GM19023 (cell line): ENCODE measurements around the gene SEMA6D.

ENCODE experiments used
- ATAC-seq: cut with Tn5 transposase; IDR thresholded peaks from one replicate; pipeline ENCODE4 v1.9.1; 2021; ENCODE audit warnings: mild to moderate bottlenecking, moderate library complexity; ENCODE audit not compliant: unreplicated experiment

SEMA6D gene, protein sequence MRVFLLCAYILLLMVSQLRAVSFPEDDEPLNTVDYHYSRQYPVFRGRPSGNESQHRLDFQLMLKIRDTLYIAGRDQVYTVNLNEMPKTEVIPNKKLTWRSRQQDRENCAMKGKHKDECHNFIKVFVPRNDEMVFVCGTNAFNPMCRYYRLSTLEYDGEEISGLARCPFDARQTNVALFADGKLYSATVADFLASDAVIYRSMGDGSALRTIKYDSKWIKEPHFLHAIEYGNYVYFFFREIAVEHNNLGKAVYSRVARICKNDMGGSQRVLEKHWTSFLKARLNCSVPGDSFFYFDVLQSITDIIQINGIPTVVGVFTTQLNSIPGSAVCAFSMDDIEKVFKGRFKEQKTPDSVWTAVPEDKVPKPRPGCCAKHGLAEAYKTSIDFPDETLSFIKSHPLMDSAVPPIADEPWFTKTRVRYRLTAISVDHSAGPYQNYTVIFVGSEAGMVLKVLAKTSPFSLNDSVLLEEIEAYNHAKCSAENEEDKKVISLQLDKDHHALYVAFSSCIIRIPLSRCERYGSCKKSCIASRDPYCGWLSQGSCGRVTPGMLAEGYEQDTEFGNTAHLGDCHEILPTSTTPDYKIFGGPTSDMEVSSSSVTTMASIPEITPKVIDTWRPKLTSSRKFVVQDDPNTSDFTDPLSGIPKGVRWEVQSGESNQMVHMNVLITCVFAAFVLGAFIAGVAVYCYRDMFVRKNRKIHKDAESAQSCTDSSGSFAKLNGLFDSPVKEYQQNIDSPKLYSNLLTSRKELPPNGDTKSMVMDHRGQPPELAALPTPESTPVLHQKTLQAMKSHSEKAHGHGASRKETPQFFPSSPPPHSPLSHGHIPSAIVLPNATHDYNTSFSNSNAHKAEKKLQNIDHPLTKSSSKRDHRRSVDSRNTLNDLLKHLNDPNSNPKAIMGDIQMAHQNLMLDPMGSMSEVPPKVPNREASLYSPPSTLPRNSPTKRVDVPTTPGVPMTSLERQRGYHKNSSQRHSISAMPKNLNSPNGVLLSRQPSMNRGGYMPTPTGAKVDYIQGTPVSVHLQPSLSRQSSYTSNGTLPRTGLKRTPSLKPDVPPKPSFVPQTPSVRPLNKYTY

DNA sequence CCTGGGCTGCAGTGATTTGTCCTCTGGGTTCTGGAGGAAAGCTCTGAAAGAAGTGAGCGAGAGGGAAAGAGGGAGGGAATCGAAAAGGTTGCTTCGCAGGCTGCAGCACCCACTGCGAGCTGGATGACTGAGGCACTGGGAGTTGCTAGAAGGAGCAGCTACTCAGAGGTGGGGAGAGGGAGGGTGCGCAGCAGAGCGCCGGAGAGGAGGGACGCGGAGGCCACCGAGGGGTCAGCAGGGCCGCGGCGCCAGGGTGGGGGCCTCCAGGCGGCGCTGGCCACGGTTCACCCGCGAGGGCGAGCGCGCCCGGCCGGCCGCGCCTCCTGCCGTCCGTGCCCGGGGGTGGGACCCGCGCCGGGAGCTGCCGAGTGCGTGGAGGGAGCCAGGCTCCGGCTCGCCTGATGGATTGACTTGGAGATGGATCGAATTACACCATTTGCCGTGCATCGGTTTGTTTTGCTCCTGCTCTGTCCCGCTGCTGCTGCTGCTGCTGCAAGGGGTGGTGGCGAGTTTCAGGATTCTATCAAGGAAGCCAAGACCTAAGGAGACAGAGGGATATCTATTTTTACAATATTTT lies at the start of gene SEMA6D:
SEMA6D (plus strand) TSS at position 470 of the 577 bp plus-strand sequence. CDS start 42,294 bp downstream, outside the sequence.
- ATAC-seq = no peak

DNA sequence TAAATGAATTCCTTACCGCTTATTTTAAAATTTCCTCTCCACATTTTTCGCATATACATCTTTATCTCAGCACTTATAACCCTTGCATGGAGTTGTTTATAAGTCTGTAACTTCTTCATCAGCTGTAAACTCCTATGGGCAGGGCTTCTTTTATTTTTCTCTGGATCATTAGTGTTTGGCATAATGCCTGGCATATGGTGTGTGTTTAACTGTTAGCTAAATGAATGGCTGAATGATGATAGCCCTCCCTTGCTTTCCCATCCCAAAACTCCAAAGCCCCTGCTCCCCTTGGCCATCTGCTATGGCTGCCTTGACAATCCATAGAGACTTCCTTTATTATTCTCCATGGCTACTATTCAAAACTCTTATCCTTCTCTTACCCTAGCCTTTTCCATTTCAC lies 48.1 kb upstream of the SEMA6D start:
- no peak for ATAC-seq

DNA sequence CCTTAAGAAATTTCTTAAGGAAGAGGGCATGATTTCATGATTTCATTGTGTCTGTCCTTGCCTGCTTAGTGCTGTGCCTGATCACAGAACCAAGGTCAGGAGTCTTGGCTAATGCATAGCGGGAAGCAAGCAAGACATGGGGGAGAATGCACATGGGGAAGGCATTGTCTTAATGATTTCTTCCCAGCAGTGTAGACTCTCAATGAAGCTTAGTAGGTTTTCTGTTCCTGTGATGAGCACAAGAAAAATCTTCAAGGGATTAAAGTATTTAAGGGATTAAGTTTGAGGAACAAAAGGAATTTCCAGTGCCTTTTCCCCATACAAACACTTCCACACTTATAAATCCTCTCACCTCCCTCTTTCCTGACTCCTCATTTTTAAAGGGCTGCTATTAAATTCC lies 46.9 kb upstream of the SEMA6D start:
- no peak for ATAC-seq

DNA sequence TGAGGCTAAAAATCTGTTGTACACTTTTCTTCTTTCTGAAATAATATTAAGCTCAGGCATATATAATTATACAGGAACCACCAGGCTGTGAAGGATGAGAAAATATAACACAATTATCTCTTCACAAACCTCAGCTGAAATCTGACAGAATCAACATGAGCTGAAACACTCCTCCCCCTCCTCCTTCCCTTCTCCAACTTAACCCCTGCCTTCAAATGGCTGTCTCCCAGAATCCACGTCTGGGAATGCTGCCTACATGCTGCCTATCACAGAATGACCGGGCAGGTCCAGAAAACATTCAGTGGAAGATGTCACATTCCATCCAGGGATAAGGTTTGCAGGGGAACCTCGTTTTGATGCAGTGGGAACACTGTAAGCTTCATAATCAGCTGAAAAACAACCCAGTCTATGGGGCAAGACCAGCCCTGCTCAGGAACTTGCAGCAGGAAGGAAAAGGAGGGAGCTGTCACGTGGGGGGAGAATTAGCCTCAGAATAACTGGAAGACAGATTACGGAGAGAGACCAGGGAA lies 44.0 kb upstream of the SEMA6D start:
- no peak for ATAC-seq

DNA sequence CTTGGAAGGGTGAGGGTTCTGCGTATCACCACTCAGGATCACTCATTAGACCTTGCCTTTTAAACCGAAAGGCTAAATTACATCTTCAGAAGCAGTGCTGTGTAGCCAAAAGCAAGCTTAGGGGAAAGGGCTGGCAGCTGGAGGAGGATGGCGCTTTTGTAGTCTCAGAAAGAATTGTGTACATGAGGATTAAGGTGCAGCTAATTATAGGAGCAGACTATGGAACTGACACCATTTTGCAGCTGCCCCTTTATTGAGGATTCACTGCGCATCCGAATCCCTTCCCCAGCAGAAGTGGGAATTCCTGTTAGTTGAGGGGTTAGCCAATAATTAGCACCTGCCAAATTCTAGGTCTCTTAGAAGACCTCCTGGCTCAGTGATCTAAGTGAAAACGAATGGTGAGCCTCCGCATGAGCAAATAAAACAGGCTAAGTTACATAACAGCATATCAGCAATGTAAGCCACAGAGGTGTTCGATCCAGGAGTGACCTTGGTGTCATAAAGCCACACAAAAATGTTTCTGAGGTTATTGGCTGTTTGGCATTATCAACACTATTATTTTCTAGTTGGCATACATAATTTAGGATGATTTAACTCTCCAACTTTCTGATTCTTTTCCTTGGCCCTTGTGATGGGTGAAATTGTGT lies 42.6 kb upstream of the SEMA6D start:
- ATAC-seq = no peak

DNA sequence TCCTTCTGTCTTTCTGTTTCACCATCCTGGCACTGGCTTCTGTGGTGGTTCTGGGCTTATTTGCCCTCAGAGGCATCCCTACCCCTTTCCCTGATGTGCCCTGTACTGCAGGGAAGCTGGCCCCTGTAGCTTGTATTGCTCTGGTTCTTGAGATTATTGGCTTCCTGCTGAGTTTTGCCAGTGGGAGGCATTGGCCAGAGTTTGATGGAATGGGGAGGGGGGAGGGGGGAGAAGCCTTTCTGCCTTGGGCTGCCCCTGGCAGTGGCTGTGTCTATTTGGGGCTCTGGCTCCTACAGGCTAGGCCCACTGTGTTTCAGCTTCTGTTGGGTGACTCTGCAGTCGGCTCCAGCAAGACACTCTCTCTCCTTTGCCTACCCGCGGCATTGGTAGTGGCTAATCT lies 41.6 kb upstream of the SEMA6D start:
- no peak for ATAC-seq

DNA sequence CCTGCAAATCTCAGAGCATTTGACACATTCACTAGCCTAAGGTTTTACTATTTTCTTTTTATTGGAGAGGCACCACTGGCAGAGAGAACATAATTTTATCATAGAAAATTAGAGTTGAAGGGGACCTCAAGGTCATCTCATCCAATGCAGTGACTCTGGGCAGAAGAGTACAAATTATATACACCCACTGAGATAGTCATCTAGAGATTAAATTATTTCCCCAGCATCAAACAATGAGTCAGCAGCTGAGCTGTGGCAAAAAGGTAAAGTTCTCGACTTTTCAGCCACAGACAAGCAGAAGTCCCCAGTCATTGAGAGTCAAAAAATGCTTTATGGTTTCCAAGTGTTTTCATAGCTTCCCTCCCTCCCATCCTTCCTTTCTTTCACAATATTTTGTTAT lies 39.3 kb upstream of the SEMA6D start:
- ATAC-seq = no peak

DNA sequence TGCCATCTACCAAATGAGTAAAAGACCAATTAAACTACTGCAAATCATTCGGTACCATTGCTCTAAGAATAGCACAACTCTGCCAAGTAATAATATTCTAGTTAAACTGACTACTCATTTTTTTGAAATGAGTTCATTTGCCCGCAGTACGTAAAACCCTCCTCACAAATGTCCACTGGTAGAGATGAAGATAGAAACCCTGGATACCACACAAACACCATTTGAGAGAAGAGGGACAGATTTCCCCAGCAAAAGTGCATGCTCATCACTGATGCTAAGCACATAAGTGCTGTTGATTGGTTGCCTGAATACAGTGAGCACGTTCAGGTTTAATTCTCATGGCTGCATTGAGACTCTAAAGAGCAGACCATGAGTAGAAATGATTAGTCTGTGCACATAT lies 34.6 kb upstream of the SEMA6D start:
- ATAC-seq = no peak

DNA sequence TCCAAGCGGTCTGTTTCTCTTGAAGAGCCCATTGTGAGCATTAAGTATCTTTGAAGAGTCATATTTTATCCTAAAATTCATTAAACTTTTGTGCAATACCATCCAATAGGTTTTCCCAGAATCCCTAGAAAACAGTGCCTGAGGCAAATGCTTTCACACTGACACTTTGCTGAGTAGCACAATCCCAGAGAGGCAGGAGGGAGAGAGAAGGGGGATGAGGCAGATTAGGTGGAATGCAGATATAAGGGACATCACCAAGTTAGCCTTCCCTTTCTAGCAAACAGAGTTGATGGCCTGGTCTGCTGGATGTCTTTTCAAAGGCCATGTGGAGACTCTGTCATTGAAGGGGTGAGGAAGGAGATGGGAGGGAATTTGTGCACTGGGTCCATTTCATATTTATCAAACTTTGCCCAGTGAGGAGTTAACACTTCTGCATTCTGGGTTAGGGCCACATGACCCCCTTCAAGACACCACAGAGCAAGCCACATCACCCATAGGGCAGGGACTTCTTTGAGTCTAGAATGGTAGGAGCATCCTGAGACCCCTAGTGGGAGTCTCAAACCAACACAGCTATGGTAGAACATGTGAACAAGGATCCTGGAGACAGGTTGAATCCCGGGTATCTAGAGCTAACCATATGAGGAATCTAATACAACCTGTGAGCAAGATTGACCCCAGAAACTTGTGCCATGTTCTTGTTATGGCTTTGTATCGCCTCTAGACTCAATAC lies 32.0 kb upstream of the SEMA6D start:
- no peak for ATAC-seq

DNA sequence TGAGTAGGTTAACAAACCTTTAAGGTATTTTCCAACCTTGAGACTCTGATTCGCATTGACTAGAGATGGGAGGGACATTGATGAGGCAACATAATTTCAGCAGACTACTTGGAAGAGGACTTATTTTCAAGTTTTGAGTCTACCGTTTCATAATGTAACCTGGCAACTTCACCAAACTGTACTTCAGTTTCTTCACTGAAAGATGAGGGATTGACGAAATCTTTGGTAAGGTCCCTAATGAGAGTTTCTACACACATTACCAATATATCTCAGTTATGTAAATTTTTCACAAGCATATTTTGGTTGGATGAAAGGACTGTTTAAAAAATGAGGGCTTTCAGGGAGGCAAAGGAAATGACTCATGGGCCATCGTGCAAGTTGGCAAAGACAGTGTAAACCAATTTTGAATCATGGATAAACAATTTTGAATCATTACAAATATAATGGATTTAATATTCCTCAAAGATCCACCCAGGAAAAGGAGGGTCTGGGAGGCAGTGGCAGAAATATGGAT lies 28.7 kb upstream of the SEMA6D start:
- ATAC-seq = no peak

DNA sequence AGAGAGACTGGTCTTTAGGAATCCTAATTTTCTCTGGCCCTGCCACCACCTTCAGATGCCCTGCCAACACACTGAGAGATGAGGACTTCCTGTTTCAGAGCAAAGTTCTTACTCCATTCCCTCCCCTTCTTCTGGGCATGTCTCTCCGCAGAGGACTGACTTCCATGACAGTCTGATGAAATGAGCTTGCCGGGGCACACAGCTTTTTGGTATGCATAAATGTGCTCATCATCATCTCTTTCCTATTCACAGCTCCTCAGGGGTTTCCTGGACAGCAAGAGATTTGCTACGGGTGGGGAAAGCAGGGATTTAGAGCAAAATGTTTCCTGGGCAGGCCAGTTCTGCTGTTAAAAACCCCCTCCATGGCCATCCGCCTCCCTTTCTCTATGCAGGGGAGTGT lies 27.6 kb upstream of the SEMA6D start:
- ATAC-seq = no peak

DNA sequence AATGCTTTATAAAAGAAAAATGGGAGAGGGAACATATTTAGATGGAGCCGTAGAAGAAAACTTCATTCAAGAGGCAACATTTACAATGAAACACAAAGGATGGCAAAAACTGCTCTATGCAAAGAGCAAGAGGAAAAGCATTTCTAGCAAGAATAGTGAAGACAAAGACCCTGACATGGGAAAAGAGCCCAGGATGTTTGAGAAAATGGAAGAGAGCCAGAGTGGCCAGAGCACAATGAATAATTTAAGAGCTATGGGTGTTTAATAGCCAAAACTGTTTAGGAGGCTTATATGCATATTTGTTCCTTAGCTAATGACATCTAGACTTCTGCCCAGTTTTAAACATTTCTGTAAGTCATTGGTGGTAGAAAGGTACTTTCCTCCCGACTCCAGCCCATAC lies 25.4 kb upstream of the SEMA6D start:
- ATAC-seq = no peak

DNA sequence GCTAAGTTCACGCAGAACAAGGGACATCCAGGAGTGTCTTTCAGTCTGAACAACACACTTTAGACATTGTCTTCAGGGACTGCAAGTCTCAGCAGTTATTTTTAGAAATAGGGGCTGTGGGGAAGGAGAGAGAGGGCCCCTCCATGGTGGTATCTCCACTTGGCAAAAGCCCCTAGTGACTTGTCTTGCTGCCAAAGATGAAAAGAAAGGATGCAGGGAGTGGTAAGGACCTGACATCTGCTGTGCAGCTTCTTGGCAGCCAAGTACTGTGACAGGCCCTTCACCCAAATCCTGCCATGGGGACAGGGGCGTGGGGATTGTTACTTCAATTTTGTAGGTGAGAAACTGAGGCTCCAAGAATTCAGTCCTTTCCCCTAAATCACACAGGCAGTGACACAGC lies 21.0 kb upstream of the SEMA6D start:
- ATAC-seq = no peak

DNA sequence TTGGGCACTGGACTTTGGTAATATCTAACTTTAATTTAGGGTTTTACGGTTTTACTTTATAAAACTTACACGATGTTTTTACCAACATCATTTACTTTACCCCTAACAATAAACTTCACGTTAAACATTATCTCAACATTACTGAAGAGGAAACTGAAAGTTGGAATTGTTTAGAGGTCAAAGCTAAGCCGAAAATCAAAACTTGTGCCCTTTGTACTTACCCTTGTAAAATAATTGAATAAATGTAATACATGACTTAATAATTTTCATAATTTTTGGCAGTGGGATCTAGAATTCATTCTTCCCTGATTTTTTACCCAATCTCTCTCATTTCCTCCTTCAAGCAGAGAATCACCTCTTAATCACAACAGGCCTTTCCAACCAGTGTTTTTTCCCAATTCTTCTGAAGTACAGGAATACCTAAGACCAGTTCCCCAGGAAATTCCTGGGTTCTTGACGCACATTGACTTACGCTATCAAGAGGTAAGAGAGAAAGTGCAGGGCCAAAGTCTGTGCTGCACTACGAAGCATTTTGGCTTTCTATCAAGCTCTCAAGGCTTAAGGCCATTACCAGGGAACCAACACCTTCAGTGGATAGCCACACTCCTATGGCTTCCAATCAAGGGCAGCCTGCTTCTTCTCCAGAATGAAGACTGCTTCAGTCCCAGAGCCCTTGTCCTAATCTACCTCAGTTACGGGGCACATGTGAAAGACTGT lies 11.9 kb upstream of the SEMA6D start:
- no peak for ATAC-seq

DNA sequence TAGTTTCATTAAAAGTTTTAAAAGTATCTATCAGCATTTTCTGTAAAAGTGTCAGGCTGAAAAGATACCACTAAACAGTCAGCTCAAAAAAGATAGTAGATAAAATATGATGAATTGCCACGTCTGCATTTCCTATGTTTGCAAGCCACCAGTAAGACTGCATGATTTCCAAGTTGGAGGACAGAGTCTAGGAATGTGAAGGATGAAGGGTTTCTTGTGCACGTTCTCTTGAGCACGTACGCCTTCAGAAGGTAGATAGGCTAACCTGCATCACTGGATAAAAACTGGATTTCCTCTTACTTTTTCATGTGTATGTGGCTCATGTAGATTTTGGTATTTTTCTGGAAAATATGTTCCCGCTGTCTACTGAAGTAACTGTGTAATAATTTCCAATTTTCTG lies 9.9 kb upstream of the SEMA6D start:
- no peak for ATAC-seq

DNA sequence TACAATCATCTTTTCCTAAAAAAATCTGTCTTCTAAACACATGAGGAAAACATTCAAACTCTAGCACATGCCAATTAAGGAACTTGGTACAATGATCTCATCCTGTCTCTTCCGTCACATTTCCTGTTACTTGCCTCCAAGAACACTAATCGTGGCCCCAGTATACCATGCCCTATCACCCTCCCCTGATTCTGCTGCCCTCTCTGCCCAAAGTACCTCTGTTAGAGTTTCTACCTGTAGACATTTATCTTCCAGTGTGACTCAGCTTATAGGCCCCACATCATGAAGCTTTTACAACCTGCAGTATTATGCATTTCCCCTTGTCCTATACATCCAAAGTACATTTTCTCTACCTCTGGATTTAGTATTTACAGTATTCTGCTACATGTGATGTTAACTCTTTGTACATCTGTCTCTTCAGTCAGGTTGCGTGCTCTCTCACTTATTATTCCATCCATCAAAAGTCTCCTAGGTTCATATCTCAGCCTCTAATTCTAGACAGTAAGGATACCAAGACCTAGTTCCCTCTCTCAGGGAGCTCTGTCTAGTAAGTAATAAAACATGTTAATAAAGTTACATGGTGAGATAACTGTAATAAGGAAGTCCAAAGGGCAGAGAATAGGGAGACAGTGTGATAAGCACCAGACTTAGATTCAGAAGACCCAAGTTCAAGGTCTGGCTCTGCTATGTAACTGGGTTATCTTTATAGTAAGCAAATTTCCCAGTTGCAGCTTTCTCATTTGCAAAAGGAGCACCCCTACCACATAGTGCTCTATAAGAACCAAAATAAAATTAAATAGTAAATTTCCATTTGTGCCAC lies 8.9 kb upstream of the SEMA6D start:
- no peak for ATAC-seq

DNA sequence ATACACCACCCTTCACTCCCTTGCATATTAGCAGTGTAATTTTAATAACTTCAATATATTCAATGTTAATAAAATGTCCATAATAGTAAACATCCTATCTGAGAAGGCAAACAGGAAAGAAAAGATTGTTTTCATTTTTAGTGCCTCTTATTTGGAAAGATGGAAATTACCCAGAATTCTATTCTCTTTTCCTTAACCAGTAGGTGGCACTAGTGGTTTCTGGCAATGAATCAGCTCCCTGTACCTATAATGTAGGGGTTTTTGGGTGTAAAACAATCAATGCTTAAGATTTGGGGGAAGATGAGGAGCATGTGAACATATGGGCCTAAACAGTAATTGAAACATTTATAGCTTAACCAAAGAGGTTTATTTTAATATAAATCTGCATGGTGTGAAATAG lies 5.7 kb upstream of the SEMA6D start:
- ATAC-seq = no peak

DNA sequence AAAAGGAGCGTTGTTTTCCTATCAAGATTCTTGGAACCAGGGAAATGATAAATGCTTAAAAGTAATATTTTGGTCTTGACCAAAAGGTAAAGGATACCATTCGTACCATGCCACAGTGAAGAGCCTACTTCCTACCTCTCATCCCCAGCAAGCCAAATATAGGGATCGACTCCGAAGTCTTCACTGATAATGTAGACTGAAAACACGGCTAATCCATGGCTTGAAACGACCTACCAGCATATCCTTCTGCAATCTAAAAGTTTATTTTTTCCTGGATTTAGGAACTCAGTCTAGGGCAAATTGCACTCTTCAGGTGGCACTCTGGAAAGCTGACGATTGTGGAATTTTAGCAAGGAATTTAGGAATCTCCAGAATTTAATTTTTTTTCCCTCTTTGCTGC lies 1.9 kb upstream of the SEMA6D start:
- no peak for ATAC-seq
